ENCODE data around the gene LRRC4C. TPM values are rescaled to one million over a fixed set of nuclear protein-coding genes. Genes with fewer than 3 reads are reported as not detected.

Gene LRRC4C
- total RNA-seq, 4 donors from 2014 or later = 0.19 to 1.1 TPM; not detected in 2

- TF ChIP-seq POLR2A (IDR thresholded peaks at IDR 0.05) (no peak), CTCF (IDR thresholded peaks at IDR 0.05) (no peak)
- WGBS, 2 donors = 73 to 75% methylated on average over 1 of the region's 1 CpG
- no peak overlapping the region for H3K4me3 ChIP-seq (ENCODE audit: low read depth, poor library complexity, severe bottlenecking)
- no peak for DNase-seq (ENCODE audit: low spot score in 2 of 2)
- intact Hi-C loops (cut with DNase I; ENCODE audit: low total_unique reads) = no loop called here
Measured at GRCh38 chr11:40315122-40315521, 1144.3 kb downstream of the LRRC4C start.

- no peak for DNase-seq (ENCODE audit: low spot score in 2 of 2)
- 33 to 39% methylated on average over 2 of the region's 2 CpGs for WGBS, 2 donors
- intact Hi-C loops (cut with DNase I; ENCODE audit: low total_unique reads) = no loop called here
- TF ChIP-seq POLR2A (IDR thresholded peaks at IDR 0.05) (no peak), CTCF (IDR thresholded peaks at IDR 0.05) (no peak)
- H3K4me3 ChIP-seq (ENCODE audit: low read depth, poor library complexity, severe bottlenecking) = no peak overlapping the region
Measured at GRCh38 chr11:40314327-40314726, 1145.1 kb downstream of the LRRC4C start.

- TF ChIP-seq POLR2A (IDR thresholded peaks at IDR 0.05) (no peak), CTCF (IDR thresholded peaks at IDR 0.05) (no peak)
- H3K4me3 ChIP-seq (ENCODE audit: low read depth, poor library complexity, severe bottlenecking) = no peak overlapping the region
- DNase-seq (ENCODE audit: low spot score in 2 of 2) = no peak
- WGBS, 2 donors = 12 to 24% methylated on average over 1 of the region's 1 CpG
- intact Hi-C loops (cut with DNase I; ENCODE audit: low total_unique reads) = no loop called here
Measured at GRCh38 chr11:40306938-40307548, 1152.4 kb downstream of the LRRC4C start.

DNA sequence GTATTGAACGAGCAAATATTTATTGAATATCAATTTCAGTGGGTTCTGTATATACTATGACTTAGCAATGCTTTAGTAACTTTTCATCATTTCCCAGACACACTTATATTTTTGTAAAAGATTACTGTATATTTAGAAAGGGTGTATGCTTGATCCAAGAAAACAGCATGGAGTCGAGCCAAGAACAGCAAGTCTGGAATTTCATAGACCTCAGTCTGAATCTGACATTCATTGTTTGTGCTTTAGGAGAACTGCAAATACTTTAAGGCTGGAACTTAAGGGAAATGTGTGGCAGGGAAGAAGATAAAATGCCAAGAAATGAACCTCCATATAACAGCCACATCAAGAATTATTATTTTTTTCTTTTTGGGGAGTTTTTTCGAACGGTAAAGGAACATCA, 1156.8 kb downstream of the LRRC4C start:
- H3K4me3 ChIP-seq (ENCODE audit: low read depth, poor library complexity, severe bottlenecking) = no peak overlapping the region
- no peak for DNase-seq (ENCODE audit: low spot score in 2 of 2)
- intact Hi-C loops (cut with DNase I; ENCODE audit: low total_unique reads) = no loop called here
- 56% methylated on average over 4 of the region's 4 CpGs for WGBS, 2 donors
- TF ChIP-seq POLR2A (IDR thresholded peaks at IDR 0.05) (no peak), CTCF (IDR thresholded peaks at IDR 0.05) (no peak)

DNA sequence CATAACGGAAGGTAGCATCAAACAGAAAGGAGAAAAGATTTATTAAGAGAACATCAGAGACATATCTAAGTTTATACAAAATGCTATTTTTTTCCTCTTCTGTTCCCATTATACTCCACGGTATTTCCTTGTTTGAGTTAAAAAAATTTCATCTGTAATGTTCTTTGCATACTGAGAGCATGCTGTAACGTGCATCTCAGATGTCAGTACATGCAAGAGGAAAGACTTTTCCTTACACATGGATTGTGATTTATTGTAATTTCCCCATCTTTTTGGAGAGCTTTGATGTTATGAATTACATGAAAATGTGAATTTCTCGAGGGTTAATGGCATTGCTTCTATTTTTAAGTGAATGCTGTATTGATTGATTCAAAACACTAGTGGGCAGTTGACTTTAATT, 1164.0 kb downstream of the LRRC4C start:
- H3K4me3 ChIP-seq (ENCODE audit: low read depth, poor library complexity, severe bottlenecking) = no peak overlapping the region
- TF ChIP-seq CTCF (IDR thresholded peaks at IDR 0.05) (no peak), POLR2A (IDR thresholded peaks at IDR 0.05) (no peak)
- intact Hi-C loops (cut with DNase I; ENCODE audit: low total_unique reads) = loop anchor here (10.0 kb wide), 1 partner anchor 1131 kb away; no protein-coding TSS in a partner anchor
- WGBS, 2 donors = 30 to 35% methylated on average over 4 of the region's 4 CpGs
- DNase-seq (ENCODE audit: low spot score in 2 of 2) = no peak

DNA sequence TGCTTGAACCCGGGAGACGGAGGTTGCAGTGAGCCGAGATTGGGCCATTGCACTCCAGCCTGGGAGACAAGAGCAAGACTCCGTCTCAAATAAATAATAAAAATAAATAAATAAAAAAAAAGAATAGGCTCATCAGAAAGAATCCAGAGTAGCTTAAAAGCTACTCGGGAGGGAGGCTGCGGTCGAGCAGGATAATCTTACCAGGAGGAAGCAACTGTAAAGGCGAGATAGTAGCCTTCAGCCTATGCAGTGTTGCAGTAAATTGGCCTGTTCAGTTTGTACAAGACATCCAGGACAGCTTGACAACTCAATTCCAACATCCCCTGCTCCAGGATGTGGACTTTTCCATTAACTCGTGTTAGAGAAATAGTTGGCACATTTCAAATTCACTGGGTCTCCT, 1164.7 kb downstream of the LRRC4C start:
- TF ChIP-seq POLR2A (IDR thresholded peaks at IDR 0.05) (no peak), CTCF (IDR thresholded peaks at IDR 0.05) (no peak)
- no peak overlapping the region for H3K4me3 ChIP-seq (ENCODE audit: low read depth, poor library complexity, severe bottlenecking)
- DNase-seq (ENCODE audit: low spot score in 2 of 2) = no peak
- intact Hi-C loops (cut with DNase I; ENCODE audit: low total_unique reads) = loop anchor here (10.0 kb wide), 1 partner anchor 1130 kb away; no protein-coding TSS in a partner anchor
- WGBS, 2 donors = 73 to 77% methylated on average over 9 of the region's 9 CpGs
